Measurements from ENCODE around the gene GNG8.

DNA sequence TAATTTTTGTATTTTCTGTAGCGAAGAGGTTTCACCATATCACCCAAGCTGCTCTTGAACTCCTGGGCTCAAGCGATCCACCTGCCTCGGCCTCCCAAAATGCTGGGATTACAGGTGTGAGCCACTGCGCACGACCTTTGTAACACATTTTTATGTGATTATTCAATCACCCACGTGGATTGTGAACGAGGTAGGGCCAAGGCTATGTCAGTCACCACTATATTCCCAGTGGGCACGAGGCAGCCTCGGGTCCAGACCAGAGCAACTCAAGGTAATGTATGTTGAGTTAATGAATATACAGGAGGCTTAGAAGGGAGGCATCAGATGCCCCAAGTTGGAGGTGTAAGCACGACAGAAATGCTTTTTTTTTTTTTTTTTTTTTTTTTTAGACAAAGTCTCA, 20.0 kb downstream of the GNG8 start:
- TF ChIP-seq, protein P1, sequence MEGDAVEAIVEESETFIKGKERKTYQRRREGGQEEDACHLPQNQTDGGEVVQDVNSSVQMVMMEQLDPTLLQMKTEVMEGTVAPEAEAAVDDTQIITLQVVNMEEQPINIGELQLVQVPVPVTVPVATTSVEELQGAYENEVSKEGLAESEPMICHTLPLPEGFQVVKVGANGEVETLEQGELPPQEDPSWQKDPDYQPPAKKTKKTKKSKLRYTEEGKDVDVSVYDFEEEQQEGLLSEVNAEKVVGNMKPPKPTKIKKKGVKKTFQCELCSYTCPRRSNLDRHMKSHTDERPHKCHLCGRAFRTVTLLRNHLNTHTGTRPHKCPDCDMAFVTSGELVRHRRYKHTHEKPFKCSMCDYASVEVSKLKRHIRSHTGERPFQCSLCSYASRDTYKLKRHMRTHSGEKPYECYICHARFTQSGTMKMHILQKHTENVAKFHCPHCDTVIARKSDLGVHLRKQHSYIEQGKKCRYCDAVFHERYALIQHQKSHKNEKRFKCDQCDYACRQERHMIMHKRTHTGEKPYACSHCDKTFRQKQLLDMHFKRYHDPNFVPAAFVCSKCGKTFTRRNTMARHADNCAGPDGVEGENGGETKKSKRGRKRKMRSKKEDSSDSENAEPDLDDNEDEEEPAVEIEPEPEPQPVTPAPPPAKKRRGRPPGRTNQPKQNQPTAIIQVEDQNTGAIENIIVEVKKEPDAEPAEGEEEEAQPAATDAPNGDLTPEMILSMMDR (IDR thresholded peaks at IDR 0.05), result no peak
- no peak for TF ChIP-seq POLR2A (IDR thresholded peaks at IDR 0.05)
